DOHH2 (cell line): ENCODE measurements around the gene GPR143.

Source experiments
- H3F3A ChIP-seq: fragments of 200-600 bp; sonication (generic), shearing (Covaris generic); 2 replicates; pipeline ENCODE4 v1.6.0; 2016; ENCODE audit warnings: antibody characterized with exemption, mild to moderate bottlenecking; ENCODE audit not compliant: control insufficient read depth, insufficient read depth
- H3K27ac ChIP-seq: fragments of 200-600 bp; sonication (generic); 2 replicates; pipeline ENCODE4 v1.5.1; 2014; ENCODE audit warnings: low read depth, mild to moderate bottlenecking, low read length, moderate library complexity
- H3K27me3 ChIP-seq: fragments of 200-600 bp; sonication (generic); 2 replicates; pipeline ENCODE4 v1.6.1; 2014; ENCODE audit warnings: mild to moderate bottlenecking, low read length, mixed read lengths; ENCODE audit not compliant: control insufficient read depth
- H3K36me3 ChIP-seq: fragments of 200-600 bp; sonication (generic); 2 replicates; pipeline ENCODE4 v1.6.1; 2014; ENCODE audit warnings: mild to moderate bottlenecking, low read length, moderate library complexity, mixed read lengths; ENCODE audit not compliant: control insufficient read depth
- H3K4me1 ChIP-seq: fragments of 200-600 bp; sonication (generic); 2 replicates; pipeline ENCODE4 v1.6.1; 2014; ENCODE audit warnings: mild to moderate bottlenecking, low read length, mixed read lengths; ENCODE audit not compliant: control insufficient read depth
- H3K4me2 ChIP-seq: fragments of 200-600 bp; sonication (generic); 2 replicates; pipeline ENCODE4 v1.6.0; 2014; ENCODE audit warnings: mild to moderate bottlenecking, low read length, moderate library complexity
- H3K4me3 ChIP-seq: fragments of 200-600 bp; sonication (generic); 2 replicates; pipeline ENCODE4 v1.5.1; 2014; ENCODE audit warnings: mild to moderate bottlenecking, low read length, mixed read lengths
- H3K79me2 ChIP-seq: fragments of 200-600 bp; sonication (generic); 2 replicates; pipeline ENCODE4 v1.6.1; 2014; ENCODE audit warnings: mild to moderate bottlenecking, low read length, mixed read lengths; ENCODE audit not compliant: control insufficient read depth
- H3K9me2 ChIP-seq: fragments of 200-600 bp; sonication (generic); replicated peaks from 2 replicates; pipeline ENCODE4 v1.6.1; 2014; ENCODE audit warnings: mild to moderate bottlenecking, low read length, mixed read lengths; ENCODE audit not compliant: control insufficient read depth
- H3K9me3 ChIP-seq: fragments of 200-600 bp; sonication (generic); 2 replicates; pipeline ENCODE4 v1.6.1; 2014; ENCODE audit warnings: antibody characterized with exemption, low read length, mixed read lengths; ENCODE audit not compliant: control insufficient read depth, insufficient read depth
- H4K20me1 ChIP-seq: fragments of 200-600 bp; sonication (generic); 2 replicates; pipeline ENCODE4 v1.6.0; 2014; ENCODE audit warnings: low read depth, mild to moderate bottlenecking, antibody characterized with exemption, low read length, moderate library complexity; ENCODE audit not compliant: control insufficient read depth, insufficient read depth
- EZH2phosphoT487 ChIP-seq: fragments of 200-600 bp; sonication (generic); IDR thresholded peaks from 2 replicates; pipeline ENCODE4 v1.6.1; 2017; ENCODE audit warnings: borderline replicate concordance, mild to moderate bottlenecking, antibody characterized with exemption, low read length, moderate library complexity, mixed read lengths
- TF ChIP-seq, protein P1 (sequence below): fragments of 200-600 bp; sonication (generic); IDR thresholded peaks from one replicate; pipeline ENCODE4 v1.5.1; 2014; ENCODE audit warnings: antibody characterized with exemption, mild to moderate bottlenecking, low read depth, low read length; ENCODE audit not compliant: poor library complexity, severe bottlenecking

GPR143 gene

GRCh38 chrX:9767375-9767774 is 1.7 kb upstream of the GPR143 start:
- no peak overlapping the region for H3K4me2 ChIP-seq

DNA sequence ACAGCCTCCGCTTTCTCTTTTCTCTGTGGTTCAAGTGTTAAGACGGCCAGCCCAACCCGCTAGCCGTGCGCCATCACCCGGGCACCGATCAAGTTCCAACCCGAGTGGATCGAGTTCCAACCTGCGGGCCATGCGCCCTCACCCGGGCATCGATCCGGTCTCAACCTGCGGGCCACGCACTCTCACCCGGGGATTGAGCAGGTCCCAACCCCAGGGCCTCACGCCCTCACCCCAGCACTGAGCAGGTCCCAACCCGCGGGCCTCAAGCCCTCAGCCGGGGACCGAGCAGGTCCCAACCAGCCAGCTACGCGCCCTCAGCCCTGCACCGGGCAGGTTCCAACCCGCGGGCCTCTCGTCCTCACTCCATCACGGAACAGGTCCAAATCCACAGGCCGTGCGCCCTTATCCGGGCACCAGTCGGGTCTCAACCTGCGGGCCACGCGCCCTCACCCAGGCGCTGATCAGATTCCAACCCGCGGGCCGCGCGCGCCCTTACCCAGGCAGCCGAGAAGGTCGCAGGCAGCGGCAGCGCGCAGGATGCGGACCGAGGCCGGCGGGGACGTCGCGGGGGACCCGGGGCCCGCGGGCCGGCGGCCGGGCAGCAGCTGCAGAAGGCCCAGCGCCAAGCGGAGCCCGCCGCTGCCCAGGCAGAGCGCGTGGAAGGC is 443 bp downstream of the GPR143 start:
- H3K79me2 ChIP-seq, result no peaks in the 10 kb centered on the region
- no peaks in the 10 kb centered on the region for H3K27me3 ChIP-seq
- no peaks in the 10 kb centered on the region for H3K36me3 ChIP-seq
- peaks cover 20% of the 10 kb centered on the region for H3K4me1 ChIP-seq
- no peaks in the 10 kb centered on the region for H4K20me1 ChIP-seq
- no peak overlapping the region for H3K4me2 ChIP-seq
- no peak overlapping the region for H3K4me3 ChIP-seq
- H3K27ac ChIP-seq, result no peak overlapping the region
- H3F3A ChIP-seq, result no peaks in the 10 kb centered on the region
- H3K9me2 ChIP-seq, result no peaks in the 10 kb centered on the region
- H3K9me3 ChIP-seq, result no peaks in the 10 kb centered on the region
- TF ChIP-seq, protein P1, sequence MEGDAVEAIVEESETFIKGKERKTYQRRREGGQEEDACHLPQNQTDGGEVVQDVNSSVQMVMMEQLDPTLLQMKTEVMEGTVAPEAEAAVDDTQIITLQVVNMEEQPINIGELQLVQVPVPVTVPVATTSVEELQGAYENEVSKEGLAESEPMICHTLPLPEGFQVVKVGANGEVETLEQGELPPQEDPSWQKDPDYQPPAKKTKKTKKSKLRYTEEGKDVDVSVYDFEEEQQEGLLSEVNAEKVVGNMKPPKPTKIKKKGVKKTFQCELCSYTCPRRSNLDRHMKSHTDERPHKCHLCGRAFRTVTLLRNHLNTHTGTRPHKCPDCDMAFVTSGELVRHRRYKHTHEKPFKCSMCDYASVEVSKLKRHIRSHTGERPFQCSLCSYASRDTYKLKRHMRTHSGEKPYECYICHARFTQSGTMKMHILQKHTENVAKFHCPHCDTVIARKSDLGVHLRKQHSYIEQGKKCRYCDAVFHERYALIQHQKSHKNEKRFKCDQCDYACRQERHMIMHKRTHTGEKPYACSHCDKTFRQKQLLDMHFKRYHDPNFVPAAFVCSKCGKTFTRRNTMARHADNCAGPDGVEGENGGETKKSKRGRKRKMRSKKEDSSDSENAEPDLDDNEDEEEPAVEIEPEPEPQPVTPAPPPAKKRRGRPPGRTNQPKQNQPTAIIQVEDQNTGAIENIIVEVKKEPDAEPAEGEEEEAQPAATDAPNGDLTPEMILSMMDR, result no peak
- TF ChIP-seq EZH2phosphoT487, result no peak

More at GRCh38 chrX:9767375-9767774, 1.7 kb upstream of the GPR143 start:
- Histone ChIP-seq H3K27me3 (no peaks in the 10 kb centered on the region), H3K9me2 (no peaks in the 10 kb centered on the region), H4K20me1 (no peaks in the 10 kb centered on the region), H3K79me2 (no peaks in the 10 kb centered on the region), H3K4me3 (no peak overlapping the region), H3K4me1 (peaks cover 20% of the 10 kb centered on the region), H3K27ac (no peak overlapping the region), H3K9me3 (no peaks in the 10 kb centered on the region), H3F3A (no peaks in the 10 kb centered on the region), H3K36me3 (no peaks in the 10 kb centered on the region)
- TF ChIP-seq, protein P1, result no peak
- no peak for TF ChIP-seq EZH2phosphoT487

DNA sequence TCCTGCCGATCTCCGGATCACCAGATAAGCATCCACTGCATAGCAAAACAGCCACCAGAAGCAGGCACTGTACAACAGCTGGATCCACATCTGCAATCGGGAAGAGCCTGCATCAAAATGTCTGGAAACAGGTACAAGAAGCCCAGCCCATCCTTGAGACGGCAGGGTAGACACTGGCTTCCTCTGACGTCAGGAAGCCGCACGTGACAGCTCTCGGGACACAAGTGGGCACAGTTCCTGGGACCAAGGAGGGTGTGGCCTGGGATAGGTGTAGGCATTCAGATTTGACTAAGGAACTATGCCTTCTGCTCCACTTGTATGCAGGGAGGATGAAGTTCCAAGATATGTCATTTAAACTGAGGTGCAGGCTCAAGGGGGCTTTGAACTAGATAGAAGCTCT is 6.3 kb downstream of the GPR143 start:
- no peaks in the 10 kb centered on the region for H3F3A ChIP-seq
- H4K20me1 ChIP-seq, result no peaks in the 10 kb centered on the region
- no peak overlapping the region for H3K4me3 ChIP-seq
- H3K4me1 ChIP-seq, result no peaks in the 10 kb centered on the region
- TF ChIP-seq, protein P1, result no peak
- TF ChIP-seq EZH2phosphoT487, result no peak
- H3K36me3 ChIP-seq, result no peaks in the 10 kb centered on the region
- no peaks in the 10 kb centered on the region for H3K79me2 ChIP-seq
- no peaks in the 10 kb centered on the region for H3K9me2 ChIP-seq
- H3K9me3 ChIP-seq, result no peaks in the 10 kb centered on the region
- H3K4me2 ChIP-seq, result no peak overlapping the region
- no peaks in the 10 kb centered on the region for H3K27me3 ChIP-seq
- no peak overlapping the region for H3K27ac ChIP-seq
